K562 (cell line): ENCODE measurements around the gene MYO1F. TPM values are rescaled to one million over a fixed set of nuclear protein-coding genes. Genes with fewer than 3 reads are reported as not detected.

Experiments used
- BCLAF1 ChIP-seq, 2 experiments: fragments of 450-650 bp in 1 of 2; IDR thresholded peaks; 2 replicates each; pipeline ENCODE4 v1.6.1; 2011 to 2017; ENCODE audit warnings: low read depth in 2 of 2, antibody characterized with exemption in 1 of 2, borderline replicate concordance in 1 of 2, low read length in 1 of 2, mild to moderate bottlenecking in 1 of 2, mixed read lengths in 1 of 2; ENCODE audit not compliant: control insufficient read depth in 1 of 2
- BCOR ChIP-seq: fragments of 450-650 bp; IDR thresholded peaks from 2 replicates; pipeline ENCODE4 v1.6.1; 2016
- BHLHE40 ChIP-seq: IDR thresholded peaks from 2 replicates; pipeline ENCODE4 v1.6.1; 2011; ENCODE audit warnings: low read length, improper control_type of control experiment
- ELF4 ChIP-seq: fragments of 450-650 bp; formaldehyde crosslinking; IDR thresholded peaks from 2 replicates; pipeline ENCODE4 v1.4.0; 2022; ENCODE audit warnings: missing genetic modification characterization
- ESRRA ChIP-seq: fragments of 450-650 bp; IDR thresholded peaks from 2 replicates; pipeline ENCODE4 v1.6.1; 2014; ENCODE audit warnings: low read depth, mild to moderate bottlenecking, moderate library complexity, borderline replicate concordance
- GATA2 ChIP-seq: sonication (generic); formaldehyde crosslinking; IDR thresholded peaks from 2 replicates; pipeline ENCODE4 v1.4.0; 2020; ENCODE audit warnings: mild to moderate bottlenecking, missing genetic modification reagents
- HDAC1 ChIP-seq, 2 experiments: fragments of 450-650 bp; IDR thresholded peaks; 2 replicates each; pipeline ENCODE4 v1.6.1; 2016 to 2017; ENCODE audit warnings: inconsistent platforms in 1 of 2, mild to moderate bottlenecking in 1 of 2, moderate library complexity in 1 of 2
- MTA1 ChIP-seq: fragments of 450-650 bp; IDR thresholded peaks from 2 replicates; pipeline ENCODE4 v1.6.1; 2017; ENCODE audit warnings: borderline replicate concordance
- TCF15 ChIP-seq: fragments of 250-450 bp; sonication (Bioruptor Pico); IDR thresholded peaks from 2 replicates; pipeline ENCODE4 v1.8.0; 2022; ENCODE audit warnings: moderate library complexity, mild to moderate bottlenecking, inconsistent platforms
- TCF7L2 ChIP-seq: fragments of 150-350 bp; IDR thresholded peaks from 2 replicates; pipeline ENCODE4 v1.6.1; 2016; ENCODE audit warnings: low read depth, mild to moderate bottlenecking, low read length, moderate library complexity
- TCFL5 ChIP-seq: fragments of 250-450 bp; sonication (Bioruptor Pico); conservative IDR thresholded peaks from 2 replicates; pipeline ENCODE4 v1.6.1; 2021; ENCODE audit warnings: mild to moderate bottlenecking, moderate library complexity, matching md5 sums
- polyA plus RNA-seq, 8 experiments: library from polyadenylated mRNA; depleted of rRNA in 4 of 8; stranded (reverse) in 5 of 8; unstranded in 3 of 8; fragments of >200 nt; fragmentation: Nextera tagmentation in 2 of 8; fragmentation: Illumina TruSeq in 1 of 8; extraction: Ambion mirVana in 2 of 8; extraction: Trizol in 1 of 8; gene quantifications; 2 replicates each; pipeline versions ENCODE4 v1.2.1 to v1.2.3, GENCODE V29; 2011 to 2014; ENCODE audit warnings: inconsistent platforms in 1 of 8, missing spikeins in 1 of 8
- total RNA-seq, 7 experiments: library from RNA; depleted of rRNA in 6 of 7; stranded (reverse); fragments of >200 nt in 6 of 7; fragmentation: Illumina TruSeq in 2 of 7; extraction: Trizol in 2 of 7; gene quantifications; 2 replicates each; pipeline versions ENCODE4 v1.2.1 to v1.2.3, GENCODE V29; 2011 to 2021; ENCODE audit warnings: low replicate concordance in 1 of 7
- TF ChIP-seq, protein P1 (sequence below): fragments of 250-450 bp; sonication (Bioruptor Pico); IDR thresholded peaks from 2 replicates; pipeline ENCODE4 v1.5.0; 2021; ENCODE audit warnings: mild to moderate bottlenecking, borderline replicate concordance
- TF ChIP-seq, protein P2 (sequence below): fragments of 450-650 bp; IDR thresholded peaks from 2 replicates; pipeline ENCODE4 v1.6.1; 2016; ENCODE audit warnings: borderline replicate concordance
- TF ChIP-seq, protein P3 (sequence below): sonication (generic); formaldehyde crosslinking; IDR thresholded peaks from 2 replicates; pipeline ENCODE4 v1.9.0; 2022; ENCODE audit warnings: mild to moderate bottlenecking, missing genetic modification reagents
- TF ChIP-seq, protein P4 (sequence below): fragments of 450-650 bp; formaldehyde crosslinking; IDR thresholded peaks from 2 replicates; pipeline ENCODE4 v1.4.0; 2022; ENCODE audit warnings: missing genetic modification characterization

The MYO1F gene
- total and polyA plus RNA-seq, 9 of the 15 experiments (the other 6 are each of a cell fraction or from before 2014, with no cell fraction given) = 0.78 to 9.4 (median 4.3) TPM

- TF ChIP-seq ELF4 (CRISPR knock-in tag) (peak; percentile 39; the same call in 1 of the 2 replicates), ESRRA (no peak), BCLAF1 (IDR thresholded peaks at IDR 0.05; ENCODE audit: borderline replicate concordance in 1 of 2, control insufficient read depth in 1 of 2, low read depth in 2 of 2, low read length in 1 of 2) (no peak), BHLHE40 (no peak), GATA2 (CRISPR knock-in tag) (no peak), MTA1 (peak; percentile 46; the same call in 1 of the 2 replicates), BCOR (0 out of 2 replicates have a peak, but pooled peaks have one; percentile 11), HDAC1 (IDR thresholded peaks at IDR 0.05) (no peak), TCF15 (CRISPR knock-in tag) (no peak), TCF7L2 (no peak), TCFL5 (CRISPR knock-in tag) (no peak)
- TF ChIP-seq, protein P1, sequence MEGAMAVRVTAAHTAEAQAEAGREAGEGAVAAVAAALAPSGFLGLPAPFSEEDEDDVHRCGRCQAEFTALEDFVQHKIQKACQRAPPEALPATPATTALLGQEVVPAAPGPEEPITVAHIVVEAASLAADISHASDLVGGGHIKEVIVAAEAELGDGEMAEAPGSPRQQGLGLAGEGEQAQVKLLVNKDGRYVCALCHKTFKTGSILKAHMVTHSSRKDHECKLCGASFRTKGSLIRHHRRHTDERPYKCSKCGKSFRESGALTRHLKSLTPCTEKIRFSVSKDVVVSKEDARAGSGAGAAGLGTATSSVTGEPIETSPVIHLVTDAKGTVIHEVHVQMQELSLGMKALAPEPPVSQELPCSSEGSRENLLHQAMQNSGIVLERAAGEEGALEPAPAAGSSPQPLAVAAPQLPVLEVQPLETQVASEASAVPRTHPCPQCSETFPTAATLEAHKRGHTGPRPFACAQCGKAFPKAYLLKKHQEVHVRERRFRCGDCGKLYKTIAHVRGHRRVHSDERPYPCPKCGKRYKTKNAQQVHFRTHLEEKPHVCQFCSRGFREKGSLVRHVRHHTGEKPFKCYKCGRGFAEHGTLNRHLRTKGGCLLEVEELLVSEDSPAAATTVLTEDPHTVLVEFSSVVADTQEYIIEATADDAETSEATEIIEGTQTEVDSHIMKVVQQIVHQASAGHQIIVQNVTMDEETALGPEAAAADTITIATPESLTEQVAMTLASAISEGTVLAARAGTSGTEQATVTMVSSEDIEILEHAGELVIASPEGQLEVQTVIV (CRISPR knock-in tag) = no peak
- TF ChIP-seq, protein P2, sequence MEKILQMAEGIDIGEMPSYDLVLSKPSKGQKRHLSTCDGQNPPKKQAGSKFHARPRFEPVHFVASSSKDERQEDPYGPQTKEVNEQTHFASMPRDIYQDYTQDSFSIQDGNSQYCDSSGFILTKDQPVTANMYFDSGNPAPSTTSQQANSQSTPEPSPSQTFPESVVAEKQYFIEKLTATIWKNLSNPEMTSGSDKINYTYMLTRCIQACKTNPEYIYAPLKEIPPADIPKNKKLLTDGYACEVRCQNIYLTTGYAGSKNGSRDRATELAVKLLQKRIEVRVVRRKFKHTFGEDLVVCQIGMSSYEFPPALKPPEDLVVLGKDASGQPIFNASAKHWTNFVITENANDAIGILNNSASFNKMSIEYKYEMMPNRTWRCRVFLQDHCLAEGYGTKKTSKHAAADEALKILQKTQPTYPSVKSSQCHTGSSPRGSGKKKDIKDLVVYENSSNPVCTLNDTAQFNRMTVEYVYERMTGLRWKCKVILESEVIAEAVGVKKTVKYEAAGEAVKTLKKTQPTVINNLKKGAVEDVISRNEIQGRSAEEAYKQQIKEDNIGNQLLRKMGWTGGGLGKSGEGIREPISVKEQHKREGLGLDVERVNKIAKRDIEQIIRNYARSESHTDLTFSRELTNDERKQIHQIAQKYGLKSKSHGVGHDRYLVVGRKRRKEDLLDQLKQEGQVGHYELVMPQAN = no peak
- TF ChIP-seq, protein P3, sequence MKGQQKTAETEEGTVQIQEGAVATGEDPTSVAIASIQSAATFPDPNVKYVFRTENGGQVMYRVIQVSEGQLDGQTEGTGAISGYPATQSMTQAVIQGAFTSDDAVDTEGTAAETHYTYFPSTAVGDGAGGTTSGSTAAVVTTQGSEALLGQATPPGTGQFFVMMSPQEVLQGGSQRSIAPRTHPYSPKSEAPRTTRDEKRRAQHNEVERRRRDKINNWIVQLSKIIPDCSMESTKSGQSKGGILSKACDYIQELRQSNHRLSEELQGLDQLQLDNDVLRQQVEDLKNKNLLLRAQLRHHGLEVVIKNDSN = no peak
- TF ChIP-seq, protein P4, sequence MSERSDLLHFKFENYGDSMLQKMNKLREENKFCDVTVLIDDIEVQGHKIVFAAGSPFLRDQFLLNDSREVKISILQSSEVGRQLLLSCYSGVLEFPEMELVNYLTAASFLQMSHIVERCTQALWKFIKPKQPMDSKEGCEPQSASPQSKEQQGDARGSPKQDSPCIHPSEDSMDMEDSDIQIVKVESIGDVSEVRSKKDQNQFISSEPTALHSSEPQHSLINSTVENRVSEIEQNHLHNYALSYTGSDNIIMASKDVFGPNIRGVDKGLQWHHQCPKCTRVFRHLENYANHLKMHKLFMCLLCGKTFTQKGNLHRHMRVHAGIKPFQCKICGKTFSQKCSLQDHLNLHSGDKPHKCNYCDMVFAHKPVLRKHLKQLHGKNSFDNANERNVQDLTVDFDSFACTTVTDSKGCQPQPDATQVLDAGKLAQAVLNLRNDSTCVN (CRISPR knock-in tag) = 0 out of 2 replicates have a peak, but pooled peaks have one; percentile 44
Measured at GRCh38 chr19:8561075-8561764, 16.0 kb downstream of the MYO1F start (continued).
